OCI-LY7 (cell line): Measurements from ENCODE around the gene MED15. TPM values are rescaled to one million over a fixed set of nuclear protein-coding genes. Genes with fewer than 3 reads are reported as not detected.

Experiments
- BruUV-seq: library from RNA; stranded (reverse); fragments of 400-500 nt; replicated peaks from 2 replicates; lab custom pipeline; 2021; lab: Mats Ljungman, UMichigan
- CTCF ChIA-PET: fragments of 300-600 bp; sonication (Branson Sonifier 250); formaldehyde crosslinking; loops from one replicate; lab custom pipeline; 2022; ENCODE audit warnings: antibody characterized with exemption; ENCODE audit not compliant: unreplicated experiment; lab: Charles Lee
- POLR2A ChIA-PET: fragments of 300-600 bp; sonication (Branson Sonifier 250); formaldehyde crosslinking; loops from one replicate; lab custom pipeline; 2022; ENCODE audit warnings: antibody characterized with exemption; lab: Charles Lee
- DNase-seq: peaks from one replicate; pipeline ENCODE4 v3.0.0-alpha.2; 2015; ENCODE audit warnings: low spot score
- H2AFZ ChIP-seq: fragments of 200-600 bp; sonication (generic), shearing (Covaris generic); 2 replicates; pipeline ENCODE4 v1.6.1; 2014; ENCODE audit warnings: mild to moderate bottlenecking, antibody characterized with exemption, low read length, moderate library complexity
- H3K27ac ChIP-seq: fragments of 200-600 bp; sonication (generic); 2 replicates; pipeline ENCODE4 v1.5.1; 2014; ENCODE audit warnings: mixed run types, low read depth, mild to moderate bottlenecking, moderate library complexity, low read length, inconsistent platforms; ENCODE audit not compliant: poor library complexity, severe bottlenecking
- H3K36me3 ChIP-seq: fragments of 200-600 bp; sonication (generic); 2 replicates; pipeline ENCODE4 v1.6.1; 2014; ENCODE audit warnings: mild to moderate bottlenecking, antibody characterized with exemption, low read length, moderate library complexity, mixed read lengths; ENCODE audit not compliant: insufficient read depth
- H3K4me1 ChIP-seq: fragments of 200-600 bp; sonication (generic); 2 replicates; pipeline ENCODE4 v1.5.1; 2014; ENCODE audit warnings: mild to moderate bottlenecking, low read length; ENCODE audit not compliant: insufficient read depth, poor library complexity, severe bottlenecking
- H3K4me2 ChIP-seq: fragments of 200-600 bp; sonication (generic); 2 replicates; pipeline ENCODE4 v1.6.1; 2014; ENCODE audit warnings: mild to moderate bottlenecking, low read length
- H3K4me3 ChIP-seq: fragments of 200-600 bp; sonication (generic); 2 replicates; pipeline ENCODE4 v1.5.1; 2014; ENCODE audit warnings: mild to moderate bottlenecking, low read depth, low read length; ENCODE audit not compliant: poor library complexity, severe bottlenecking
- H3K79me2 ChIP-seq: fragments of 200-600 bp; sonication (generic); 2 replicates; pipeline ENCODE4 v1.6.1; 2016; ENCODE audit warnings: low read depth, mild to moderate bottlenecking, low read length, moderate library complexity, mixed read lengths; ENCODE audit not compliant: insufficient read depth
- H3K9me2 ChIP-seq: fragments of 200-600 bp; sonication (generic); 2 replicates; pipeline ENCODE4 v1.6.1; 2016; ENCODE audit warnings: mild to moderate bottlenecking, low read length, mixed read lengths; ENCODE audit not compliant: insufficient read depth
- H3K9me3 ChIP-seq: fragments of 200-600 bp; sonication (generic); 2 replicates; pipeline ENCODE4 v1.6.1; 2014; ENCODE audit warnings: mild to moderate bottlenecking, mixed run types, low read length, mixed read lengths
- H4K20me1 ChIP-seq: fragments of 200-600 bp; sonication (generic); 2 replicates; pipeline ENCODE4 v1.6.1; 2014; ENCODE audit warnings: mild to moderate bottlenecking, antibody characterized with exemption, low read length, moderate library complexity, mixed read lengths; ENCODE audit not compliant: insufficient read depth
- CTCF ChIP-seq: fragments of 200-600 bp; sonication (generic); conservative IDR thresholded peaks from 2 replicates; pipeline ENCODE4 v1.5.1; 2014; ENCODE audit warnings: mild to moderate bottlenecking, antibody characterized with exemption, low read length, moderate library complexity, mixed read lengths
- EZH2phosphoT487 ChIP-seq: fragments of 200-600 bp; sonication (generic); IDR thresholded peaks from 2 replicates; pipeline ENCODE4 v1.6.1; 2018; ENCODE audit warnings: low read depth, borderline replicate concordance, mild to moderate bottlenecking, mixed run types, antibody characterized with exemption, low read length, moderate library complexity, mixed read lengths
- intact Hi-C: fragments of 100-400 bp; cut with micrococcal nuclease; formaldehyde crosslinking; loops from one replicate; pipeline ENCODE4 v1.10.0; 2022; ENCODE audit not compliant: unreplicated experiment
- total RNA-seq, 2 experiments: library from RNA; depleted of rRNA in 1 of 2; stranded (reverse); fragments of >200 nt in 1 of 2; shearing (Covaris generic) in 1 of 2; gene quantifications; 2 replicates each; pipeline ENCODE4 v1.2.3, GENCODE V29; 2014 to 2022

Gene MED15
- total RNA-seq, 2 experiments from 2014 or later, result 28.7 to 79.2 TPM

DNA sequence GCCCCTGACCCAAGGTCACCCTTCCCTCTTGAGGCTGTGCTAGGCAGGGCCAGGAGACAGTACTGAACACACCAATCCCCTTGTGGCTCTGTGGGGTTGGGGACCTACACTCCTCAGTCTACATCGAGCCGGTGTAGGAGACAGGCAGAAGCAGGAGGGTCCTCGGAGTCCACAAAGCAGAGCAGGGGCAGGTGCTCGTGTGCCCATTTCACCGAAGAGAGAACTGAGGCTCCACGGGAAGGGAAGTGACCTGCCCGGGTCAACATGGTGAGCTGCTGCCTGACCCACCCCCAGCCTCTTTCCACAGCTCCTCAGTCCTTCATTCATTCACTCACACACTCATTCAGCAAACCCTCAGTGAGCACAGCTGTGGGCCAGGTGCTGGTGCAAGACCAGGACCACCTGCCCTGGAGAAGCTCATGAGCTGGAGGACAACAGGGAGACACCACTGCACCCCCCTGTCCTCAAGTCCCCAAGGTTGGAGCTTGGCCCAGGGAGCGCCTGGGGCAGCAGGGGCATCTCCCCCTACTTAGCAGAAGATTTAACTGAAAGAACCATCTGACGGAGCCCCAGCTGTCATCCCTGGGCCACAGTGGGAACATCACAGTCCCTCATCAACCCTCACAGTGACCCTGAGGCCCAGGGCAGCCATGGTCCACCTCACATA is 127.3 kb downstream of the MED15 start:
- intact Hi-C loops, result no loop called here
- H3K36me3 ChIP-seq, result no peaks in the 10 kb centered on the region
- H2AFZ ChIP-seq, result no peak overlapping the region
- H3K4me3 ChIP-seq, result no peak overlapping the region
- H3K9me2 ChIP-seq, result no peaks in the 10 kb centered on the region
- no peaks in the 10 kb centered on the region for H3K79me2 ChIP-seq
- ChIA-PET CTCF (no interaction called here), POLR2A (interaction anchor here (1.1 kb wide), 1 partner anchor 17 kb away, joined by 3 read pairs; no protein-coding TSS in a partner anchor)
- no peak for DNase-seq
- TF ChIP-seq EZH2phosphoT487, result no peak
- no peak for TF ChIP-seq CTCF
- no TSS peak for BruUV-seq
- no peak overlapping the region for H3K4me2 ChIP-seq
- no peaks in the 10 kb centered on the region for H3K9me3 ChIP-seq
- H3K27ac ChIP-seq, result no peak overlapping the region
- H4K20me1 ChIP-seq, result no peaks in the 10 kb centered on the region
- H3K4me1 ChIP-seq, result peaks cover 8% of the 10 kb centered on the region

DNA sequence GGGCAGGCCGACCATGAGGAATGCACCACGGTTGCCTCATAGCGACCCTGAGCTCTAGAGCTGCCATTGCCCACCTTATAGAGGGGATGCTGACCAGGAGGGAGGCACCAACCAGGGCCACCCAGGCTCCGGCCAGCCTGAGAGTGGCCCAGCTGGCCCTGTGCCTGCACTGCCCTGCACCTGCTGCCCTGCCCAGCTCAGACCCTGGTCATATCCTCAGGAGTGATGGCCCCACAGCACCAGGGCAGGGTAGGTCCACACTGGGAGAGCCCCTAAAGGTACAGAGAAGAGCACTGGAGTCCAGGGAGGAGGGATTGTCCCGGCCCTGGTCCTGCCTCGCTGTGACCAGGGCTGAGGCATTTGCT is 127.8 kb downstream of the MED15 start:
- CTCF ChIA-PET, result no interaction called here
- BruUV-seq, result no TSS peak
- no peak for DNase-seq
- Histone ChIP-seq H3K4me2 (no peak overlapping the region), H2AFZ (no peak overlapping the region), H3K4me1 (peaks cover 8% of the 10 kb centered on the region), H3K36me3 (no peaks in the 10 kb centered on the region), H3K9me3 (no peaks in the 10 kb centered on the region), H4K20me1 (no peaks in the 10 kb centered on the region), H3K4me3 (no peak overlapping the region), H3K27ac (no peak overlapping the region), H3K9me2 (no peaks in the 10 kb centered on the region), H3K79me2 (no peaks in the 10 kb centered on the region)
- POLR2A ChIA-PET, result interaction anchor here (1.1 kb wide), 1 partner anchor 17 kb away, joined by 3 read pairs; no protein-coding TSS in a partner anchor
- TF ChIP-seq EZH2phosphoT487, result no peak
- TF ChIP-seq CTCF, result no peak
- intact Hi-C loops, result no loop called here

DNA sequence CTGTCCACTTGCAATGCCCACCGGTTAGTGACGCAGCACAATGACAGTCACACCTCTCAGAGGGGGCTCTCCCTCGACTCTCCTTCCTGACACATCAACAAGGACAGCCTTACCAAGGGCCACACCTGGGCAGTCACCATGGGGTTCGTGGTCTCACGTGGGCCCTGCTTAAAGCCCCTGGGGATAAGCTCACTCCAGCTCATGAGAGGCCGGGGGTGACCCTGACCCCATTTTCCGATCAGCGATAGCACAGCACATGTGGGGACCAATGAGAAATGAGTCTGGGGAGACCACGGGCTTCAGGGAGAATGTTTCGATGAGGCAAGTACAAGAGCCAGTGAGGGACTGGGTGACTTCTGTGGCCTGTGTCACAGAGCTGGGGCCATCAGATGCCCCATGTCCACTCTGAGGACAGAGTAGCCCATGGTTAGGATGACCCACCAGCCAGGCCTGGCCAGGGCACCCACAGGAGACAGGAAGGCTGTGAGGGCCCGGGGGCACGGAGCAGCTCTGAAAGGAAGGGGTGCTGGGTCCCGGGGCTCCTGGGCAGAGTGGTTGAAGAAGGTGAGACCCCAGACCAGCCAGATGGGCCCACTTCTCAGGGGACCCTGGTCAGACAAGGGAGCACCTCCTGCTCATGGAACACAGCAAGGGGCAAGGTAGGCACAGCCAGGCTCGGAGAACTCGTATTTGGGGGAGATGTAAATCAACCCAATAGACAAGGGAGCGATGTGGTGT is 128.8 kb downstream of the MED15 start:
- Histone ChIP-seq H3K4me2 (no peak overlapping the region), H3K9me2 (no peaks in the 10 kb centered on the region), H4K20me1 (no peaks in the 10 kb centered on the region), H2AFZ (no peak overlapping the region), H3K36me3 (no peaks in the 10 kb centered on the region), H3K4me3 (no peak overlapping the region), H3K4me1 (peaks cover 8% of the 10 kb centered on the region), H3K9me3 (no peaks in the 10 kb centered on the region), H3K27ac (no peak overlapping the region), H3K79me2 (no peaks in the 10 kb centered on the region)
- intact Hi-C loops, result no loop called here
- TF ChIP-seq CTCF (no peak), EZH2phosphoT487 (no peak)
- ChIA-PET CTCF (no interaction called here), POLR2A (no interaction called here)
- DNase-seq, result no peak
- no TSS peak for BruUV-seq
